Fibroblast of lung (primary cell): ENCODE data around the gene SIGLEC10.

Experiments used
- EZH2 ChIP-seq: IDR thresholded peaks from 2 replicates; pipeline ENCODE4 v1.5.1; 2012; ENCODE audit warnings: low read length, control low read depth, mild to moderate bottlenecking; ENCODE audit errors: missing control alignments
- TF ChIP-seq, protein P1 (sequence below), 2 donors: IDR thresholded peaks in 1 of 2; conservative IDR thresholded peaks in 1 of 2; 1 replicate in 1 of 2; 2 replicates in 1 of 2; pipeline ENCODE4 v1.5.1; 2011 to 2012; ENCODE audit warnings: low read length in 2 of 2, control low read depth in 1 of 2, inconsistent platforms in 1 of 2, low read depth in 1 of 2, mild to moderate bottlenecking in 1 of 2

DNA sequence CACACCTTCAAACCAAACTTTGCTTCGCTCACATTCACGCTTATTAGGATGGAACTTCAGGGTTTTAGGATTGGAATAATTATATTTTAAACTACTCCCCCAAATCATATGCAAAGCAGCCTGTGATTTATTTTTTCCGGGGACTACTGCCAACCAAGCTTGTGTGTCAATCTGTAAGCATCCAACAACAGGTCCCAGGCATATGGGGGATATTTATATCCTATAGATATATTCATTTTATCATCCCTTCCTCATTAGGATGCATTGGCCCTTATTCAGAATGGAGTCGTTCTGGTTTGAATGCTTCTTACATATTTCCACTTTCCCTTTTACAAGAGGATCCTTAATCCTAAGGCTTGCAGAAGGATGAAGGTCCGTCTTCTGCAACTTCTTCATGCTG lies 18.2 kb downstream of the SIGLEC10 start:
- TF ChIP-seq, protein P1, sequence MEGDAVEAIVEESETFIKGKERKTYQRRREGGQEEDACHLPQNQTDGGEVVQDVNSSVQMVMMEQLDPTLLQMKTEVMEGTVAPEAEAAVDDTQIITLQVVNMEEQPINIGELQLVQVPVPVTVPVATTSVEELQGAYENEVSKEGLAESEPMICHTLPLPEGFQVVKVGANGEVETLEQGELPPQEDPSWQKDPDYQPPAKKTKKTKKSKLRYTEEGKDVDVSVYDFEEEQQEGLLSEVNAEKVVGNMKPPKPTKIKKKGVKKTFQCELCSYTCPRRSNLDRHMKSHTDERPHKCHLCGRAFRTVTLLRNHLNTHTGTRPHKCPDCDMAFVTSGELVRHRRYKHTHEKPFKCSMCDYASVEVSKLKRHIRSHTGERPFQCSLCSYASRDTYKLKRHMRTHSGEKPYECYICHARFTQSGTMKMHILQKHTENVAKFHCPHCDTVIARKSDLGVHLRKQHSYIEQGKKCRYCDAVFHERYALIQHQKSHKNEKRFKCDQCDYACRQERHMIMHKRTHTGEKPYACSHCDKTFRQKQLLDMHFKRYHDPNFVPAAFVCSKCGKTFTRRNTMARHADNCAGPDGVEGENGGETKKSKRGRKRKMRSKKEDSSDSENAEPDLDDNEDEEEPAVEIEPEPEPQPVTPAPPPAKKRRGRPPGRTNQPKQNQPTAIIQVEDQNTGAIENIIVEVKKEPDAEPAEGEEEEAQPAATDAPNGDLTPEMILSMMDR (conservative IDR thresholded peaks at IDR 0.05 in 1 of 2, IDR thresholded peaks at IDR 0.05 in 1 of 2; ENCODE audit: low read depth in 1 of 2, low read length in 2 of 2), result no peak
- TF ChIP-seq EZH2, result no peak
